NCI-H2171 treated with DMSO at 0.1 percent for 48 hours (cell line): Measurements from ENCODE around the gene AKR1C8.

Experiments used
- DNase-seq: peaks from one replicate; lab custom pipeline; 2025; lab: John Stamatoyannopoulos, UW

The AKR1C8 gene

GRCh38 chr10:5107860-5108526 lies 77.0 kb downstream of the AKR1C8 start:
- DNase-seq: no peak

GRCh38 chr10:5106553-5106952 lies 78.4 kb downstream of the AKR1C8 start:
- DNase-seq: no peak

DNA sequence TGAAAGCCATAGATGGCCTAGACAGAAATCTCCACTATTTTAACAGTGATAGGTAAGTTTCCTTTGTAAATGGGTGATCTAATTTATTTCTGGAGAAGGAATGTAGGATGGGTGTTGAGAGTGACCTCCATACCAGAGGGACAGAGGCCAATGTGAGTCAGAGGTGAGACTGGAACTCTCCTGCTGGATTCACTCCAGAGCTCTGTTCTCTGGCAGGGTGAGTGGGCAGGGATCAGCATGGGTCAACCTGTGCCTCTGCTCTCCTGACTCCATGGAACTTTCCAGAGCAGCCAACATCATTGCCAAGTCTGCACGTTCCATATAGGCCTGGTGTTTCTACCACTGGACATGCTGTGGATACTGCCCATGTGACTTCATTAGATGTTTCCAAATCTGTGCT lies 79.3 kb downstream of the AKR1C8 start:
- DNase-seq: no peak
